ENCODE measurements around the gene ABCF3. TPM values are rescaled to one million over a fixed set of nuclear protein-coding genes. Genes with fewer than 3 reads are reported as not detected.

The ABCF3 gene
- total and polyA plus RNA-seq, 2 of the 13 experiments (the other 11 are each of a cell fraction or from before 2014, with no cell fraction given): 38.8 to 46.5 TPM

- no peak for TF ChIP-seq ZBTB44 (CRISPR knock-in tag; IDR thresholded peaks at IDR 0.05)
- no peak; the same call in 1 of the 2 replicates for TF ChIP-seq RXRB (CRISPR knock-in tag; IDR thresholded peaks at IDR 0.05; ENCODE audit: borderline replicate concordance)
- TF ChIP-seq ZNF674 (CRISPR knock-in tag; IDR thresholded peaks at IDR 0.05; ENCODE audit: low read depth): no peak
- TF ChIP-seq IRX3 (CRISPR knock-in tag; IDR thresholded peaks at IDR 0.05; ENCODE audit: borderline replicate concordance, low read depth): no peak
- 0 out of 2 replicates have a peak, but pooled peaks have one; percentile 1 for TF ChIP-seq IRF1 (CRISPR knock-in tag; IDR thresholded peaks at IDR 0.05; ENCODE audit: low read depth)
- TF ChIP-seq HCFC1 (IDR thresholded peaks at IDR 0.05; ENCODE audit: low read depth, low read length): peak; percentile 79
- no peak for TF ChIP-seq ZNF589 (CRISPR knock-in tag; conservative IDR thresholded peaks at IDR 0.05)
- peak; percentile 49; the same call in 1 of the 2 replicates for TF ChIP-seq POGZ (CRISPR knock-in tag; IDR thresholded peaks at IDR 0.05)
- TF ChIP-seq HDAC2 (CRISPR knock-in tag; IDR thresholded peaks at IDR 0.05): no peak
- TF ChIP-seq REPIN1 (CRISPR knock-in tag; IDR thresholded peaks at IDR 0.05; ENCODE audit: borderline replicate concordance, low read depth): no peak
- no peak; the same call in 1 of the 2 replicates for TF ChIP-seq GTF3A (CRISPR knock-in tag; conservative IDR thresholded peaks at IDR 0.05)
- TF ChIP-seq TFDP2 (CRISPR knock-in tag; IDR thresholded peaks at IDR 0.05): peak; percentile 71
- peak; percentile 59 for TF ChIP-seq ZNF407 (CRISPR knock-in tag; IDR thresholded peaks at IDR 0.05; ENCODE audit: not compliant biosample characterization)
- peak; percentile 80 for TF ChIP-seq ZGPAT (CRISPR knock-in tag; IDR thresholded peaks at IDR 0.05)
- TF ChIP-seq SMAD9 (CRISPR knock-in tag; IDR thresholded peaks at IDR 0.05): no peak
These were observed 377 bp upstream of the ABCF3 start (continued) for GRCh38 chr3:184185461-184186183.

Data from HepG2 (cell line).